Measurements from ENCODE around the gene NSUN2.
"Not testable (repeated sequence)": the region's sequence is repeated elsewhere in the genome, so short reads cannot be mapped to it uniquely, and the experiment has no call there.

NSUN2 gene

DNA sequence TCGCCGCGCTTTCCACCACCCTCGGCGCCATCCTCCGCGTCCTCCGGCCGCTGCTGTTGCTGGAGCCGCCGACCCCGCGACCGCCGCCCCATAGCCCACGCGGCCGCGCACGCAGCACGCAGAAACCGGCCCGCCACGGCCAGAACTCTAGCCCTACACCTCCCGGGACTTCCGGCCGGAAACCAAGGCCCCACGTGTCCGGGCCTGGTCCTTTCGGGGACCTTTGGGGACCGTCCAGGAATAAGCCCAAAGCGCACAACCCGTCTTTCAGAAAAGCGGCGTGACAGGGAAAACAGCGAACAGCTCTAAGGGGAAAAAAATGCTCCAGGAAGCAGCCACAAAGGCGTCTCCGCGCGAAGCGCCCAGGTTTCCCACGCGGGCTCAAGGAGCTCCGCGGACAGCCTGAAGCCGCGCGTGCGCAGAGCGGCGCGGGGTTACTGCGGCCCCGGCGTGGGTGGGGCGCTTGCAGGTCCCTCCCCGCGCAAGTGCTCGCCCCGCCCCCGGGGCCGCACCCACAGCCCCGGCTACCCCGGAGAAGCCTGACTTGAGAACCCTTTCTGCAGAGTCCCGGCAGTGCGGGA, at the start of gene NSUN2, which contains the start of gene SRD5A1:
Gene NSUN2 (minus strand): TSS at position 157 of the 581 bp plus-strand sequence. CDS start 65 bp downstream, at position 92.
Gene SRD5A1 (plus strand): TSS at position 553 of the 581 bp plus-strand sequence. CDS start 137 bp downstream, outside the sequence.
- no peak for FAIRE-seq

DNA sequence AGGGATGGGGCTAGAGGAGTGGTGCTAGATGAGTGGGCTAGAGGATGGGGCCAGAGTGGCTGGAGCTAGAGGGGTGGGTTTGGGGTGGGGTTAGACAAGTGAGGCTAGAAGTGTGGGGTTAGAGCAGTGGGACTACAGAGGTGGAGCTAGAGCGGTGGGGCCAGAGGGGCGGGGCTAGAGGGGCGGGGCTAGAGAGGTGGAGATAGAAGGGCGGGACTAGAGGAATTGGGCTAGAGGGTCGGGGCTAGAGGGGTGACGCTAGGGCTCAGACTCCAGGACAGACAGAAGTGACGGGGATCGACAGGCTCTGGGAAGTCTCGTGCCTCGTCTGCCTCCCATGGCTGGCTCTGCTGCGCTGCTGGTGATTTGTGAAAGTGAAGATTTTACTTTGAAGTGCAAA, 49.4 kb upstream of the NSUN2 start:
- FAIRE-seq, result no peak

DNA sequence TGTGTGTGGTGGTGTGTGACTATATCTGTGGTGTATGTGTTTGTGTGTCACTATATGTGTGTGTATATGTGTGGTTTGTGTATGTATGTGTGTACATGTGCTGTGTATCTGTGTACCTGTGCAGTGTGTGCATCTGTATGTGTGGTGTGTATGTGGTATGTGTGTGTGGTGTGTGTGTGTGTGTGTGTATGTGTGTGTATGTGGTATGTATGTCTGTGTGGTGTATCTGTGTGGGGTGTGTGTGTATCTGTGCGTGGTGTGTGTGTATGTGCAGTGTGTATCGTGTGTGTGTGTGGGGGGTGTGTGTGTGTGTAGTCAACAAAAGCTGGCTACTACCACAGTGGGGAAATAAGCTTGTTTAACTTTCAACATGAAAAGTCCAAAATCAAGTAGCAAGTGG, 48.8 kb upstream of the NSUN2 start:
- no peak for FAIRE-seq

DNA sequence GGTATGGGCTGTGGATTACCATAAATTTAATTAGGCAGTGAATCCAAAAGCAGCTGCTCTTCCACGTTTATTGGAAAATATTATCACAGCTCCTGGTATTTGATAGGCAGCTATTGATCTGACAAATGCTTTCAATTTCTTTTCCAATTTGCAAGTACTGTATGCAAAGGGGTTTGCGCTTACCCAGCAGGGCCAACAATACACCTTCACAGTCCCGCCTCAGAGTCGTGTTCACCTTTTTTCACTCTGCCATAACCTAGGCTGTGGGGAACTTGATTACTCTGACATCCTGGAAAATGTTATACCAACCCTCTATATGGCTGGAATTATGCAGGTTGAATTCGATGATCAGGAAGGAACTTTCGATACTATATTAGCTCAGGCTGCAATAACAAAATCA, 48.1 kb upstream of the NSUN2 start:
- no peak for FAIRE-seq

DNA sequence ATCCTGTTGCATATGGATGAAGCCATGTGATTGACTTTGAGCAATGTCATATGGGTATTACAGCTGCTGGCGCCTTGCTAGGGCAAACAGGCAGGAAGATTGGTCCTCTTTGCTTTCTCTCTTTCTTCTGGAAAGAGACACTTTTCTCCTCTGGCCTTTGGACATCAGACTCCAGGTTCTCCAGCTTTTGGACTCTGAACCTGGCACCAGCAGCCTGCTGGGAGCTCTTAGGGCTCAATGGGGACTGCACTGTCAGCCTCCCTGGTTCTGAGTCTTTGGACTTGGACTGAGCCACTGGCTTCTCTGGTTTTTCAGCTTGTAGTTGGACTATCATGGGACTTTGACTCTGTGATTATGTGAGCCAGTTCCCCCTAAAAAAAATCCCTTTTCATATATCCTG, 45.5 kb upstream of the NSUN2 start:
- no peak for FAIRE-seq

DNA sequence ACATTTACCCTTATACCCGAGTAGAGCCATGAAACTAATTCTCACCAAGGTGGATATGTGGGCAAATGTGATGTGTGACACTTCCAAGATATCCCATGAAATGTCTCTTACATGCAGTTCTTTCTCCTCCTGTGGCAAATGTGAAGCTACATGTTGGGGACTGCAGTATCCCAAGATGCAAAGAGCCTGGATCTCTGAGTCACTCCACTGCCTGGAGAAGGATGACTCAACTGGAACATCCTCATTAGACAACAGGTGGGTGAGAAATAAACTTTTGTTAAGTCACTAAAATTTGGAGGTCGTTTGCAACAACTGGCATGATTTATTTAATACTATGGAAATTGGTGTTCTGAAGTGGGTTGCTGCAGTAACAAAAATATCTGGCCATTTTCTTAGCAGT, 43.9 kb upstream of the NSUN2 start:
- FAIRE-seq, result no peak

DNA sequence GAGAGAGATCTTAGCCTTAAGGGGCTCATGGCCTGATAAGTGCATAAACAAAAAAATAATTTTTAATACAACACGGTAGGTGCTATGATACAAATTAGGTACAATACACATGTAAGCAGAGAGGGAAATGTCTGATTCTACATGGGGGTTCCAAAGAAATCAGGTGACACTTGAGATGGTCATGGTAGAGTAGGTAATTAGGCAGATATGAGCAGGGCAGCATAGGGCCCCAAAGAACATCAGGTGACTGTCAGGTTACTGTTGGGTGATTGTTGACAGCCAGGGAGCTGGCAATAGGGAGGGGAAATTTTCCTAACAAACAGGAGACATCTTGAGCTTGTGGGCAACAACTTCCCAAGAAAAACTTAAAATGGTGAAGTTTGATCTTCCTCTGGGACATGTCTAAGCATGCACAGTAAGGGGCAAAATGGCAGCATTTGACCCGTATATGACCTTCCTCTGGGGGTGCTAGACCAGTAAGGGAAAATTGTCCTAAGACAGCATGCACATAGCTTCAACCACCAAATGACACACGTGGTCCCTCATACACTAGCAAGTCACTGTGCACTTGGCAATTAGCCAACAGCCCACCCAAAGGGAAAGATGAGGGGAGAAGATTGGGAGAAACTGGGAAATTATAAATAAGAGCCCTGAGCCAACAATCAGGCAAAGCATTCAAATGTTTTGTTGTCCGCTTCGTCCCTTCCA, 43.1 kb upstream of the NSUN2 start:
- no peak for FAIRE-seq

DNA sequence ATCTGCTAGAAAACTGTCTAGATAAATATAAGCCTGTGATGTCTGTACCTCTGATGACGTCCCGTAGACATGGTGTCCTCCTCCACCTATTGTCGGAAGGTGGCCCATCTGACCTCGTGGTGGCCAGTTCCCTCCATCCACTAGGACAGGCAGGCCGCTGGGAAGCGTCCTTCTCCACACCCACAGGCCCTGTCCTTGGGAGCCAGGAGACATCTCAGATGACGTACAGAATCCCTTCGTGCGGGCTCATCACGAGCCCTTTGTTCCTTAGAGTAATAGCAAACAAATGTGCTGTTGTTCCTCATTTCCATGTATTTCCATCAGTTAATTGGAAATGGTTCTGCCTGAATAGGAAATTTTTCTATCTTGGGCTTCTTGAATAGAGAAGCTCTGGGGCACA, 42.0 kb upstream of the NSUN2 start:
- no peak for FAIRE-seq

DNA sequence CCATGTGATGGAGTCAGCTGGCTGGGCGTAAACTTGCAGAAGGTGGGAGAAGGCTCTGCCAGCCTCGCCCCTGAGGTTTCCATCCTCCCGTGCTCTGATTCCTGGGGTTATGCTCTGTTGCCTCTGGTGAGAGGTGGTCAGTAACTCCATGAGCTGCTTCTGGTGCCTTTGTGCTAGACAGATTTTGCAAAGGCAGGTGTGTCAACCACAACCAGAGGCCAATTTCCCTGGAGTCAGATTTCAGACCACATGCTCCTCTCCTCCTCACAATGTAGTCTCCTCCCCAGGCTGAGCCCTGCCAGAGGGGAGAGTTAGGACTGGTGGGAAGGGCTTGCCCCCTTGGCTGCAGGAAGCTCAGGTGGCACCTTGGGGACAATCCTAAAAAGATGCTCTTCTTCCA, 41.6 kb upstream of the NSUN2 start:
- no peak for FAIRE-seq

DNA sequence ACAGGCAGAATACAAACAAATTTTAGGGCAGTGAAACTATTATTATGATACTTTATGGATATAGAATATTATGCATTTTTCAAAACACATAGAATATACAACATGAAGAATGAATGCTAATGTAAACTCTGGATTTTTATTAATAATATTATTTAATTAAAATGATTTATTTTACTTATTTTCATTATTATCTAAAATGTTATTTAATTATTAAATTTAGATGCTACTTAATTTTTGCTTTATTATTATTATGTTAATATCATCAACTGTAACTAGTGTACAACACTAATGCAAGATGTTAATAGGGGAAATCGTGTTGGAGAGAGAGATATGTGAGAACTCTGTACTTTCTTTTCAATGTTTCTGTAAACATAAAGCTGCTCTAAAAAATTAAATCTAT, 41.1 kb upstream of the NSUN2 start:
- FAIRE-seq, result peak; percentile 8

DNA sequence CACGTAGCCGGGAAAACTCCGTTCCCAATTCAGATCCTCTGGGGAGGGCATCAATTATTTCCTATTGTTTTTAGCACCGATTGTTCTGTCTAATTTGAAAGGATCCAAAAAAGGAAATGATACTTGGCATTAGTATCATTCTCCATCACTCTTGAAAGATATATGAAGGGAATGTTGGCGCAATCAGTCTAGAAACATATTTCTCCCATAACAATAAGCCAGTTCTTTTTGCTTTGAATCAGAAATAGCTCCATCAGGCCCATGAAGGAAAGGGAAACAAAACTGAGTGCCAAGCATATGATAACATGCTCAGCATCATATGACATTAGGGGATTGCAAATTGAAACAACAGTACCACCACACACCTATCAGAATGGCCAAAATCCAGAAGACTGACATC, 40.2 kb upstream of the NSUN2 start:
- FAIRE-seq, result no peak

DNA sequence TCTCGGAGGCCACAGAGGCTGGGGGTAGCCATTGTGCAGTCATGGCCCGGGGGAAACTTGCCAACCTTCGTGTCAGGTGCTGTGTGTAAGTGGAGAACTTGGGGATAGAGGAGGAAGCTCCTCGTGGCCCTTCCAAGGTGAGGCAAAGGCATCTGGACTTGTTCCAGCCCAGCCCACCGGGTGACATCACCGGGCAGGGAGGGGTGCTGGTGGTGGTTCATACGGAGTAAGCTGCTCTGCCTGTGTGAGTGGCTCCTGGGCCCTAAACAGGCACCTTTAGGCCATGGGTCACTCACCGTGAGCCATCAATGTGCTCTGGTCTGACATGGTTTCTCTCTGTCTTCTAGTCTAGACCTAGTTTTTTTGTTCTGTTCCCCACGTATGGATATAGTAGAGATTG, 35.9 kb upstream of the NSUN2 start:
- FAIRE-seq, result not testable (repeated sequence)

DNA sequence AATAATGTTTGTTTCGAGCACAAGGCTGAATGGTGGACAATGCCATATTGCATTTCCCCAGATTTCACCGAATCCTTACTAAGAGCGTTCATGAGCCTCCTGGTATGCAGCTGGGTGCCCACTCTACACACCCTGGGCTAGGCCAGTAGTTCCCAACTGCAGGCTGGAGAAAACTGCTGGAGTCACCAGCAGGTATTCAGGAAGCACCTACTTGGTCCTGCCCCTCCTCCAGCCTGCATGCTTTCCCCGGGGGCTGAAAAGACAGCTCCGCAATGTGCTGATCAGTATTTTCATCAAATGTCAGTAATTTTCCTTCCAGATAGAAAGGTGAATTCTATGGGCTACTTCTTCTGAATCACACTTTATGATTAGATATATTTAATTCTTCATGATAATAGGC, 34.8 kb upstream of the NSUN2 start:
- no peak for FAIRE-seq

DNA sequence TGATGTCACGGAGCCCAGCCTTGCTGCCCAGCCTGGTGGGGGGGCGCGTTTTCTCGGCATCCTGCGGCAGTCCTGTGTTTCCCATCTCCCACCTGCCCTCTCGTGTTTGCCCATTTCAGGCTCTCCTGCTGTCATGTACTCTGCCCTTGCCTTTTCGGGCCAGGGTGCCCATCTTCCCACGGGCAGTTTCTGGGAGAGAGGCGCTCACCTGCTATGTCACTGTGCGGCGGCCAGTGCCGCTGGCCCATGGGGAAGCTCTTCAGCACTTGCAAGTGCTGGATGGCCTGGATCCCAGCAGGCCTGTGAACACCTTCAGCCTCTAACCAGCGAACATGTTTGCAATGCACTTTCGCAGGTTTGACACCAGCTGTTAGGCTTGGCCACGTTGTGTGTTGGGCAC, 33.9 kb upstream of the NSUN2 start:
- no peak for FAIRE-seq

DNA sequence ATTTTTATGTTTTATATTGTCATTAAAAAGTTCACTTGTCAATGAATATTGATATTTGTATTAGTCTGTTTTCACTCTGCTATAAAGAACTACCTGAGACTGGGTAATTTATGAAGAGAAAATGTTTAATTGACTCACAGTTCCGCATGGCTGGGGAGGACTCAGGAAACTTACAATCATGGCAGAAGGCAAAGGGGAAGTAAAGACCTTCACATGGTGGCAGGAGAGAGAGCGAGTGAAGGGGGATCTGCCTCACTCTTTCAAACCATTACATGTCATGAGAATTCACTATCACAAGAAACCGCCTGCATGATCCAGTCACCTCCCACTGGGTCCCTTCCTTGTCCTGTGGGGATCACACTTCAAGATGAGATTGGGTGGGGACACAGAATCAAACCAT, 27.8 kb upstream of the NSUN2 start:
- no peak for FAIRE-seq

DNA sequence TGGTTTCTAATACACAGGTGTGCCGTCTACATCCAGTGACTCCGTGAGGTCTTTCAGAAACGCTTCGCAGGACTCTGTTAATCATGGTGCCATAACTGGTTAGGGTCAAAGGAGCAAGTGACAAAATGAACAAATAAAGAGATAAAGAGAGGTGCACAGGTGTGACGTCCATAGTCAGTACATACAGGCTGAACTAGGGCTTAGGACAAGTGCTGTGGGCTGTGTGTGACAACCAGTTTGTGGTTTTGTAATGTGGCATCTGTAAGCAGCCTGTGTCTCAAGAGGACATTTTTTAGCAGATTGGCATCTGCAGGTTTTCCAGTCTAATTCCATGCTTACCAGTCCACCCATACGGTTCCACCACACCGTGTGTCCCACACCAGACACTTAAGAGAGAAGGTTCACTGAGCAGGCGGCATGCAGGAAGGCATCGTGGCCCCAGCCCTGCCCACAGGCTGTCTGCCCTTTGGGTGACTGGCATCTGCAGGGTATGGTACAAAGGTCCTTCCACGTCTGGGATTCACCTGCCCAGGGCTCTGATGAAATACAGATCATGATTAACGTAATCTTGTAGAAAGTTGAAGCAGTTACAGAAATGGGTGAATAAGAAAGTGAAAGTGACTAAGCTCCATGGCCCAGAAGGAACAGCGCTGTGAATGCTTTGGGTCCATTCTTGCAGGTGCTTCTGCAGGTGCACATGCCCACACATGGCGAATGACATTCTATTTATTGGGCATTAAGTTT, 27.3 kb upstream of the NSUN2 start:
- no peak for FAIRE-seq

DNA sequence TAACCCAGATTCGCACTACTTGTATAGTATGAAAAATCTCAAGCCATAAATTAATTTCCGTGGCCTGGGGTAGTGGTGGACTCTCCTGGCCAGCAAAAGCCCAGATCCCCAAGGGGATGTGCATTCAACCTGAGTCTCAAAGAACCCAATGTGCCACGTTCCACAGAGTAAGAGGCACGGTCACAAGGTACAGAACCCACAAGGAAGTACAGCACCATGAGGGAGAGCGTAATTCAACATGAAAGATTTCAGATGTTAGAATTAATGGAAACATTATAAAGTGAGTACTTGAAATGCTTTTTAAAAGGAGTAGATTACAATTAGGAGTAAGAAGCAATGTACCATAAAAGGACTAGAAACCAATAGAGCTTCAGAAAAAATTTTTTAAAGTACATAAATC, 23.8 kb upstream of the NSUN2 start:
- FAIRE-seq, result no peak

DNA sequence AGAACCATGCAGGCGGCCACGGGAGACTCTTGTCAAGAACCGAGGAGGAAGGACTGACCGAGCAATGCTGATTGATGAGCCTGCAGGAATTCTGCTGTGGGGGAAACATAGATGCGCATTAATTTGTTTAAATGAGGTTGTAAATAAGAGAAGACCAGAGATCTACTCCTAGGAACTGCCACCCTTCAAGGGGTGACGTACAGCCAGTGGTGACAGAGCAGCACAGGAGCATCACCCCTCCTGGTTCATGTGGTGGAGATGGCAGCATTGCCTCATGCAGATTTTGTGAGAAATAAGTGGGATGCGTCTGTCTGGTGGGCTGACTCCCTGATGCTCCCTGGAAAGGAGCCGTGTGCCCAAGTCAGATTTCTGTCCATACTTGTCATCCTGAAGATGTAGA, 22.6 kb upstream of the NSUN2 start:
- no peak for FAIRE-seq

DNA sequence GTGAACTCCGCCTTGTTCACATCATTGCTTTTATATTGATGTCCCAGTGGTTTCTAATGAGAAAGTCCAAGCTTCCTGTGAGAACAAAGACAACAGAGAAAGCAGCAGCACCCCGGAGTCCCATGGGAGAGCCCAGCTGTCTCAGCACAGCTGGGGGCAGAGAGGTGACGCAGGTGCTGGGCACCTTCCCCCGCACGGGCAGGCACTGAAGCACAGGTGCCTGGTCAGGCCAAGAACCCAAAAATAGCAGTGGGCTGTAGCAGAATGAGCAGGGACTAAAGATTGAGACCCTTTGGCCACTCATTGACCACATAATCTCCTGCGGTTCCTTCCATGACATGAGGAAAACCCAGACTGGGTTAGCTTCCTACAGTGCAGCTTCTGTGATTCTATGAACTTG, 19.2 kb upstream of the NSUN2 start:
- FAIRE-seq, result no peak

DNA sequence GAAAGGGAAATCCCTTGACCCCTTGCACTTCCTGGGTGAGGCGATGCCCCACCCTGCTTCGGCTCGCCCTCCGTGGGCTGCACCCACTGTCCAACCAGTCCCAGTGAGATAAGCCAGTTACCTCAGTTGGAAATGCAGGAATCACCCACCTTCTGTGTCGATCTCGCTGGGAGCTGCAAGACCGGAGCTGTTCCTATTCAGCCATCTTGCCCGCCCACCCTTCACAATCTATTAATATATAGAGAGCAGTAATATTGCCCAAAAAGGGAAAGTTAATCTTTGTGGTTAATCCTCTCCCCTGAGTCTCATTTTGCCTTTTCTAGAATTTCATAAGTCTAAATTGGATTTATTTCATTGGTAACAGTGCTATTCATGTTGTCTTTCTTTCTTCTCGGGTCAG, 16.8 kb upstream of the NSUN2 start:
- no peak for FAIRE-seq

DNA sequence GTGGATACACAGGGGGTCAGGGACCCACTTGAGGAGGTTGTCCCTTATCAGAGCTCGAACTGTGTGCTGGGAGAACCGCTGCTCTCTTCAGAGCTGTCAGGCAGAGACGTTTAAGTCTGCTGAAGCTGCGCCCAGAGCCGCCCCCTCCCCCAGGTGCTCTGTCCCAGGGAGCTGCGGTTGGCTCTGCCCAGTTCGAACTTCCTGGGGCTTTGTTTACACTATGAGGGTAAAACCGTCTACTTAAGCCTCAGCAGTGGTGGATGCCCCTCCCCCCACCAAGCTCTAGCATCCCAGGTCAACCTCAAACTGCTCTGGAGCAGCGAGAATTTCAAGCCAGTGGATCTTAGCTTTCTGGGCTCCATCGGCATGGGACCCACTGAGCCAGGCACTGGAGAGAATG, 16.3 kb upstream of the NSUN2 start:
- FAIRE-seq, result no peak

DNA sequence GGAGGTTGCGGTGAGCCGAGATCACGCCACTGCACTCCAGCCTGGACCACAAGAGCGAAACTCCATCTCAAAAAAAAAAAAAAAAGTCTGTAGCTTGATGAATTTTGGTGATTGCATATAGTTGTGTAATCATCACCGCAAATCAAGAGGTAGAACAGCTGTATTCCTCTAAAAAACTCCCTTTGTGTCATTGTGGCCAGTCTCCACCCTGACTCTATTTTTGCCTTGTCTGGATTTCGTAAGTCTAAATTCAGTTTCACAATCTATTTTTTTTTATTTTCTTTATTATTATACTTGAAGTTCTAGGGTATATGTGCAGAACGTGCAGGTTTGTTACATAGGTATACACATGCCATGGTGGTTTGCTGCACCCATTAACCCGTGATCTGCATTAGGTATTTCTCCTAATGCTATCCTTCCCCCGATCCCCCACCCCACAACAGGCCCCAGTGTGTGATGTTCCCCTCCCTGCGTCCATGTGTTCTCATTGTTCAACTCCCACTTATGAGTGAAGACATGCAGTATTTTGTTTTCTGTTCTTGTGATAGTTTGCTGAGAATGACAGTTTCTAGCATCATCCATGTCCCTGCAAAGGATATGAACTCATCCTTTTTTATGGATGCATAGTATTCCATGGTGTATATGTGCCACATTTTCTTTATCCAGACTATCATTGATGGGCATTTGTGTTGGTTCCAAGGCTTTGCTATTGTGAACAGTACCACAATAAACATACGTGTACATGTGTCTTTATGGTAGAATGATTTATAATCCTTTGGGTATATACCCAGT, 12.9 kb upstream of the NSUN2 start:
- not testable (repeated sequence) for FAIRE-seq

DNA sequence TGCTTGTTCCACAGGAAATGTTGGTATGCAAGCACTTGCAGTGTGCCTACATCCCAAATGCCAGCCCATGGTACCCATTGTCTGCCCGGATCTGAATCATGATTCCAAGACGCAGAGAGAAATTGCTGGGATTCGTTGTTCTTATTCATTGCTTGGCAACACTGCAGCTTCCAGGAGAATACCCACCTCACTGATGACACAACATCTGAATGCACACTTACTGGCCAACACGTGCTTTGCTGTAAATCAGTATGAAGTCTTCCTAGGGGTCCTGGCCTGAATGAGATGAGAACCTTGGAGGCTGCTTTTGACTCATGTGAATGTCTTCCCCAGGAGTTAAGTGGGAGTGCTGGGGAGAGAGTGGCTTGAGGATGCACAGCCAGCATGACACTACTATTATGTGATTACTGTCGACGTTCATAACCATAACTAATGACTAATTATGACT, 12.0 kb upstream of the NSUN2 start:
- no peak for FAIRE-seq
